Stimulated activated CD8-positive, alpha-beta memory T cell treated with anti-CD3 and anti-CD28 coated beads, Interleukin-2, amount 100 ng/mL, for 1 hour (primary cell): ENCODE measurements around the gene OR4B1.

Experiments used
- DNase-seq, 2 donors: peaks; one replicate each; pipeline ENCODE4 v3.0.0-alpha.2; 2020; ENCODE audit warnings: low read depth in 2 of 2

OR4B1 gene

GRCh38 chr11:48261600-48261999 is 45.0 kb downstream of the OR4B1 start:
- no peak for DNase-seq

- DNase-seq = no peak
Observed at GRCh38 chr11:48263423-48263911, 46.9 kb downstream of the OR4B1 start, which contains the start of gene OR4X1. Gene OR4X1 (plus strand): TSS chr11:48263861. CDS start chr11:48263861, 0 bp downstream.
